Measurements from ENCODE around the gene SPINK6.

Gene SPINK6

DNA sequence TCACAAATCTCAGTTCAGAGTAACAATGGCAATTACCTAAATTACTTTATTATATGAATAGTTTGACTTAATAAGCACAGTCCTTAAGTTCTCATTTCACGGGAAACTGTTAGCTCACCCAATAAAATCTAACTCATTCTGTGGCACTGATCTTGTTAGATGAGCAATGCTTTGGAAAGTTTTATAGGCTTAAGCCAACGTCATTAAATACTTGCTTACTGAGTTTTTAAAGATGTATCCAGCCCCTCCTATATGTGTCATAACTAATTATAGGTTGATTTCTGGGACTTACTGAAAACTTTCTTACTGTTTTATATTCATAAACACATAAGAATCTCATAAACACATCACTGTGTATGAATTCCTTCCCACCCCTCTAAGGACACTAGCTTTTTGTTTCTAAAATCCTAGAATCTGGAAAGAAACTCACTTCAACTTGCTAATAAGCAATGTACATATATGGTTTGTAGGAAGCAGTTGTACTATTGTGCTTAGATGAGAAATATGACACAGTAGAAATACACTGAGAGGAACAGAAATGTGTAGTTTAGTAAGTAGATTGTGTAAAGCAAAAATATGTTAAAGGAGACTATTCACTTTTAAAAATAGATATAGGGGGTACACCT, 21.4 kb downstream of the SPINK6 start:
- DNase-seq: no peak

DNA sequence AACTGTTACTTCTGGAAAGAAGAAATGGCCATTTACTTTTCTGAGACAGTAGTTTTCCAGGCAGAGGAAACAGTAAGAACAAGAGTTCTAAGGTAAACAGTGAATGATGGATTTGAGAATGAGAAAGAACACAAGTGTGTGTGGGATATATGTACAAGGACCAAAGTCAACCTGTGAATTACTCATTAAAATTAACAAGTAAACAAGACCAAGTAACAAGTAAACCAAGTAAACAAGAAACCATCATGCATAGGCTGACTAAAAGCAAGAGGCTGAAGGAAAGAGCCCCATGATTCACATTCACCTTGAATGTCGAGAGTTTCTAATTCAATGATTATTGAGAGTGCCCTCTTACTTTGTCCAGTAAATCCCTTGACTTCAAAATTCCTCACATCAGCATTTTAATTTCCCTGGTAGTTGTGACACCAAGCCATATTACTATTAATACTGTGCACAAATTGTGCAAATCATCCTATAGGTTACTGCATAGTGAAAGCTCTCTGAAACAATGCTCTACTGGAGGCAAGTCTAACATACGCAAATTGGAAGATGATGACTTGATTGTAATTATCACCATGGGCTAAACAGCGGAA, 25.6 kb downstream of the SPINK6 start:
- DNase-seq: no peak

DNA sequence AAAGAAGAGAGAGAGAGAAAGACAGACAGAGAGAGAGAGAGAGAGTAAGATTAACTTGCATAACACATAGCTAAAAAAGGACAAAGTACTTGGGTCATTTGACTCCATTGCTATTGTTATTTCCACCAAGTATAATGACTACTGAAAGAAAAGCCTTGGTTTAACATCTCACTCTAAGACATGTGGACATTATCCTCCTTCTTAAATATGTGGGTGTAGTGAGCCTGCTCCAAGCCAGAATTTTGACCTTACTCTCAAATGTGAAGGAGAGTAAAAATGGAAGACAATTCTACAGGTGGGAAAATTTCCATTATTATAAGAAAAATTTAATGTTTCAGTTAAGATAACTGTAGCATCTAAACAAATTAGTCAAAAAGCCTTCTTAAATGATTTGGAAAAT, 27.0 kb downstream of the SPINK6 start:
- no peak for DNase-seq

DNA sequence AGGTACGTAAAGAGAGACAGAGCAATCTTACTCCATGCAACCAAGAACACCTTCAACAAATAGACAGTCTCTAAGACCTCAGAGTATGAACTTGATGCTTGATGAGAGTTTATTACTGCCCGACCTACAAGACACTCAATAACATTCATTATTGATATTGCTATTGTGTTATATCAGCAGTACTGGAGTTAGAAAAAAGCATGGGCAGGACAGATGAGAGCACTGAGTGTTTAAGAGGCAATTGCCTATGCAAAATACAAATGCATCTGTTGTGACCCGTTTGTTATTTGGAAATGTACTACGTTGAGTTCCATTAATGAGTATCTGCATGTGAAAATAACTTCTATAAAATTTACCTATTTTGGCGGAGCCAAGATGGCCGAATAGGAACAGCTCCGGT, 27.4 kb downstream of the SPINK6 start:
- no peak for DNase-seq

DNA sequence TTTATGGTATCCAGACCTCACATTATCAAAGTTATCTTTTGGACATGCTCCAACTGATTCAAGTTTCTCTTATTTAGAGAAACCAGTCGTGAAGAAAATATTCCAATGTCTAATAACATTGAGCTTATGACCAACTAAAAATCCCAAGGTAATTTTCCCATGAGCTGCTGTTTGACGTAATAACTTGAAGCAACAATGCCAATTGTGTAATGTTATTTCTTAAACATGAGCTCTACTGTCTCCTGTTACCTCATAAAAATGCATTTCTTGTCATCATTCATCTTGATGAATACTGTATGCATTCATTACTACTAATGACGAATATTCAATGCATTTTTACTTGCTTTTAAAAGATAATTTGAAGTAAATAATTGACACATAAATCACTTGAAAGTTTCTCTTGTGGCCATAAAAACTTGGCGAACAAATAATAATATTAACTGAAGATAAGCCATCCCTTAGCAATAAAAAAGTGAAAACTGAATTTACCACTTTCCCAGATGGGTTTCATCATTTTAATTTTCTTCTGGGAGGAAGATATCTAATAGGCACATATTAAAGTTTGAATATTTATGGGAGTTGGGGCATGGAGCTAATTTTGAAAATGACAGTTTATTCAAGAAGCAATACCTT, 35.1 kb downstream of the SPINK6 start:
- DNase-seq: no peak

DNA sequence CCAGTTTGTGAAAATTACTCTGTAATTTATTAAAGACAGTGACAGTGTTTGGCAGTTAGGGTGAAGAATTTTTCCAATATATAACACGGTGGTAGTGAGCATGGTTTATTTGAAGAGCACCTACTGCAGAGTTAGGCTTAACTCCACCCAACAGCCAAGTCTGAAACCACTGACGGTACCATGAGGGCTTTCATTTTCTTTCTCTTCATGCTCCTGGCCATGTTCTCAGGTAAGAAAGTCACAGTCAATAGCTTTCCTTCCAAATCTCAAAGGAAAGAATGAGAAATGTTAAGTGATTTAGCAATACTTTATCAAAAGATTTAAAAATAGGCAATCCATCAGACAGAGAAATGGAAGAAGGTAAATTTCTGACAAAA, 35.6 kb downstream of the SPINK6 start, which contains the start of gene MARCOL:
MARCOL (plus strand) TSS at position 108 of the 377 bp plus-strand sequence; CDS start at position 181, 73 bp downstream.
- DNase-seq: no peak

DNA sequence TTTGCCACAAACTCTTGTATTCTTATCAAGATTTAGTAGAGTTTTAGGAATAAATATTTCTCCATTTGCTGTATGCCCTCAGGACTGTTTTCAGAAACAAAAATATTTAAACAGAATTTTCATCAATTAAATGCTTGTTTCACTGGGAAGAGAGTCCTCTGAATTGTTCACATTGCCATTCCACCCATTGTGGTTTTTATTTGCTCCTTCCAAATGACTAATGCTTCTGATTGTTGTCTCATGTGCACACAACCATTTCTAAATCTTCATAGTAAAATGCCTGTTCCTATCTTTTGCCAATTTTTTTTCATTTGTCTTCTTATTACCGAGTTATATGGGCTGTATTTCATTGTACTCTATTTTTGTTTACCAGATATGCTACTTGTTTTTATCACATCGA, 46.1 kb downstream of the SPINK6 start:
- no peak for DNase-seq

DNA sequence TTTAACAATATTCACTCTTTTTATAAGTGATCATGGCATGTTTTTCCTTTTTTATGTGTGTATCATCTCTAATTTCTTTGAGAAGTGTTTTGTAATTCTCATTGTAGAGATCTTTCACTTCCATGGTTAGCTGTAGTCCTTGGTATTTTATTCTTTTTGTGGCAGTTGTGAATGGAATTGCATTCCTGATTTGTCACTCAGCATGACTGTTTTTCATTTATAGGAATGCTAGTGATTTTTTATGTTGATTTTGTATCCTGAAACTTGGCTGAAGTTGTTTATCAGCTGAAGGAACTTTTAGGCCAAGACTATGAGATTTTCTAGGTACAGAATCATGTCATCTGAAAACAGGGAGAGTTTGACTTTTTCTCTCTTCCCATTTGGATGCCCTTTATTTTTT, 52.6 kb downstream of the SPINK6 start:
- DNase-seq: no peak

DNA sequence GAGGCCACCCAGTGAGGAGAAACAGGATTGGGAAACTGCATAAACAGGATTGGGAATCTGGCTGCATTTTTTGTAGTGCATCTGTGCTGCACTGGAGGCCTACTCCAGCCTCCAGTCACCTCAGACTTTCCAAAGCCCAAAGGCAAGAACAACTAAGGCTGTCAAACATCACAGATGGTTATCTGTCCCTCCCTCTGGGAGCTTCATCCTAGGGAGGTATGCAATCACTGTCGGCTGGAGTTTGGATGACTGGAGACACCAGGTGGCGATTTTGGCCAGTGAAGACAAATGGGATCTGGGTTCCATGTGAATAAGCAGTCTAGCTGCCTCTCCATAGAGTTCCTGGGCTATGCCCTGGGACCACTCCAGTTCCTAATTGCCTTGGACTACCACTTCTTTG, 56.4 kb downstream of the SPINK6 start:
- DNase-seq: no peak

DNA sequence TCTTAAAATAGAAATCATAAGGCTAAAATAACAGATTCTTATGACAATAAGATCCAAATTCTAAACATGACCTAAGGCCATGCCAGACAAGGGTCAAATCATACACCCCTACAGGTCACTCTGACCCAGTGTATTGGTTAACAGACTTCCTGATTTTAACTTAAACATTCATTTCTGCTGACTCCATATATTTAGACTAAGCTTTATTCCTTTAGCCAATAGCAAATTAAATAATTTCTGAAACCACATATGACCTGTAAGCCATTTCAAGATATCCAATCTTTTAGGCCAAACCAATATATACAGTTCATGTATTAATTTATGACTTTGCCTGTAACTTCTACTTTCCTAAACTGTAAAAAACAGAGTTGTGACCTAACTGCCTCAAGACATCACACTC, 58.4 kb downstream of the SPINK6 start:
- no peak for DNase-seq
